GM10266 (cell line): Measurements from ENCODE around the gene EPHA4.

Experiments
- DNase-seq: peaks from one replicate; pipeline ENCODE4 v3.0.0; 2012; ENCODE audit errors: extremely low spot score
- TF ChIP-seq, protein P1 (sequence below): IDR thresholded peaks from 2 replicates; pipeline ENCODE4 v1.5.1; 2012; ENCODE audit warnings: mild to moderate bottlenecking, low read depth; ENCODE audit not compliant: control insufficient read depth, insufficient read depth; ENCODE audit errors: missing control alignments

The EPHA4 gene

DNA sequence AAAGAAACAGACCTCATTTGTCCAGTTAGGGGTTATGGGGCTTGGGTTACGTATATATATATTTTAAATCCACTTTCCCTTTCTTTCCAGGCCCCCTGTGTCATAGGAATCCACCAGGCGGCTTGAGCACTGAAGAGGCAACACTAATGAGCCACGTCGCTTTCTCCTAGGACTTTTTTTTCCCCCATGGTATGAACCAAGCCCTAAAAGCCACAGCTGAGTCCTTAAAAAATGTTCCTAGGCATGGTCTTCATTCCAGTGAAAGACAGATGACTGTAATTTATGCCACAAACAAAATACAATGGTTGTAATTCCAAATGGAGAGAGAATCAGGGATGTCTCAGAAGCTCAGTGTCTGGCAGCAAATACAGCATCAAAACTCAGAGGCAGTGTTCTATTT, 146.8 kb downstream of the EPHA4 start:
- TF ChIP-seq, protein P1, sequence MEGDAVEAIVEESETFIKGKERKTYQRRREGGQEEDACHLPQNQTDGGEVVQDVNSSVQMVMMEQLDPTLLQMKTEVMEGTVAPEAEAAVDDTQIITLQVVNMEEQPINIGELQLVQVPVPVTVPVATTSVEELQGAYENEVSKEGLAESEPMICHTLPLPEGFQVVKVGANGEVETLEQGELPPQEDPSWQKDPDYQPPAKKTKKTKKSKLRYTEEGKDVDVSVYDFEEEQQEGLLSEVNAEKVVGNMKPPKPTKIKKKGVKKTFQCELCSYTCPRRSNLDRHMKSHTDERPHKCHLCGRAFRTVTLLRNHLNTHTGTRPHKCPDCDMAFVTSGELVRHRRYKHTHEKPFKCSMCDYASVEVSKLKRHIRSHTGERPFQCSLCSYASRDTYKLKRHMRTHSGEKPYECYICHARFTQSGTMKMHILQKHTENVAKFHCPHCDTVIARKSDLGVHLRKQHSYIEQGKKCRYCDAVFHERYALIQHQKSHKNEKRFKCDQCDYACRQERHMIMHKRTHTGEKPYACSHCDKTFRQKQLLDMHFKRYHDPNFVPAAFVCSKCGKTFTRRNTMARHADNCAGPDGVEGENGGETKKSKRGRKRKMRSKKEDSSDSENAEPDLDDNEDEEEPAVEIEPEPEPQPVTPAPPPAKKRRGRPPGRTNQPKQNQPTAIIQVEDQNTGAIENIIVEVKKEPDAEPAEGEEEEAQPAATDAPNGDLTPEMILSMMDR, result no peak
- DNase-seq, result no peak

DNA sequence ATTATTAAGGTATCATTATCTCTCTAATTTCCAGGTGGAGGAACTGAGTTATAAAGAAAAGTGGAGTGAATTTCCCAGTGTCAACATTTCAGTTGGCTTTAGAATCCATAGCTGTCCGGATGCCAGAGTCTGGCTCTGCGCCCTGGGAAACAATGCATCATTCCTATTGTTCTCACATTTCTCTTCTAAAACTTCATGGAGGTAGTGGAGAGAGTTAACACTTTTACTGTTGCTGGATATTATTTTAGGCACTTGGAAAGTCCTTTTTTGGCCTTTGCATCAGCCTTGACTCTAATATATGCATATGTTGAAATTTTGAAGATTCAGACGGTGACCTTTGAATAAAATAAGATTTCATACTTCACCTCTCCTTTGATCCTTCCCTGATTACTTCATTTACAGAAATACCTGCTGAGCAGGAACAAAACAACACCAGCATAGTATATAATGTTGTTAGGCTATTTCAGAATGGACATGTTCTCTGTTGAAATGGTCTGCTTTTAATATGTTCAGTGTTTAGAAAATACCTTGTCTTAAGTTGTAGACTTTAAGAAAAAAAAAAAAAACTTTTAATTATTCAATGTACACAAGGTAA, 148.8 kb downstream of the EPHA4 start:
- DNase-seq, result no peak

GRCh38 chr2:221422516-221423209, 149.4 kb downstream of the EPHA4 start:
- no peak for DNase-seq
- TF ChIP-seq, protein P1, result no peak

More for the DNA sequence above, 148.8 kb downstream of the EPHA4 start:
- TF ChIP-seq, protein P1, result no peak

DNA sequence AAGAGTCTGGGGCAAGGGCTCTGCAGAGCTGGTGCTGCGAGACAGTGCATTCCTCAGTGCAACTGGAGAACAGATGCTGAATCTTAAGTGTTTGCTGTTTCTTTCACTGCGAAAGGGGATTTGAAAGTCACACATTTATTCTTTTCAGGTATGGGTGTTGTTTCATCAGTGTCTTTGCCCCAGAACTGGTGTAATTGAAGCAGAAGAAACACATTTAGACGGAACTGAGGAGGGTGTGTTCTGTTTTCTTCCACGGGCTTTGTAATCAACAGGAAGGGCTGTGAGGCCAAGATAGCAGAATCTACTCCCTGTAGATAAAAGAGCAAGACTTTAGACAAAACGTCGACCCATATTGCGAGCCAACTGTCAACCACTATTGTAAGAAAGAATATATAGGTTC, 151.9 kb downstream of the EPHA4 start:
- TF ChIP-seq, protein P1, result no peak
- no peak for DNase-seq

GRCh38 chr2:221415789-221416188, 156.3 kb downstream of the EPHA4 start:
- no peak for DNase-seq
- TF ChIP-seq, protein P1, result no peak

DNA sequence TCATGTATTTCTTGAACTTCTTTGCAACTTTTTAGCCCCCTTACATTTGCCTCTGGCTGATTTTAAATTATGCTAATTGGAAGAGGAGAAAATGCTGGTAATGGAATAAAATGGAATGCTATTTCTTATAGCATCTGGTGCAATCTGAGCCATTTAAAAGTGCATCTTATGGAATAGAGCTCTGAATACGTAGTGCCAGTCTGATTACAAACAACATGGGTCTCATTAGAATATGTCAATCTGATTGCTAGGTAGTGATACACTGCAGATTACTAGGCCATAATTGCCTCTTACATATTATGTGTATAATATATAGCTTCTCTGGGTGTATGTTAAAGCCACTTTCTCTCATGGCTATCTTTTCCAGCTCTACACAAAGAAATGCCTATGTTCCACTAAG, 159.1 kb downstream of the EPHA4 start:
- DNase-seq, result no peak
- TF ChIP-seq, protein P1, result no peak

DNA sequence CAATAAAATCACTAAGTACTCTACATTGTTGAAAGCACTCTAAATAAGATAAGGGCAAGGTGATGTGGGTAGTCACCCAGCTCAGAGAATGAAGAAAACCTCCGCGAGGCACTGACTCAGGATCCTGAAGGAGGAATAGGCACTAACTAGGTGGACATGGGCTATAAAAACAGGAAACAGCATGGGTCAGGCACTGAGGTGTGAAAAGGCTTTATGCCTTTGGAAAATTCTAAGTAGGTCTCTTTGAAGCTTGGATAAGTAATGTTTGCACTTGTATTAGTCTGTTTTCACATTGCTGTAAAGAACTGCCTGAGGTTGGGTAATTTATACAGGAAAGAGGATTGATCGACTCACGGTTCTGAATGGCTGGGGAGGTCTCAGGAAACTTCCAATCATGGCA, 161.6 kb downstream of the EPHA4 start:
- TF ChIP-seq, protein P1, result no peak
- DNase-seq, result no peak
